HEK293 (cell line): Measurements from ENCODE around the gene RASGRF2.

Experiments
- CTCF ChIA-PET: fragments of 350-600 bp; formaldehyde crosslinking; extraction: SDS; loops from one replicate; lab custom pipeline; 2021; ENCODE audit warnings: antibody characterized with exemption; lab: Yijun Ruan, JAX
- POLR2A ChIA-PET: fragments of 300-600 bp; formaldehyde crosslinking; extraction: SDS; loops from one replicate; lab custom pipeline; 2020; ENCODE audit warnings: antibody characterized with exemption, inconsistent platforms; lab: Yijun Ruan, JAX
- H3K27ac ChIP-seq: fragments of 200-500 bp; sonication (Bioruptor generic); 2 replicates; pipeline ENCODE4 v1.5.1; 2014; ENCODE audit warnings: low read depth, low read length, control low read depth, inconsistent platforms; ENCODE audit errors: extremely low read depth
- H3K36me3 ChIP-seq, 2 experiments: fragments of 200-500 bp in 1 of 2; sonication (Bioruptor generic) in 1 of 2; 1 replicate in 1 of 2; 2 replicates in 1 of 2; pipeline ENCODE4 v1.5.1; 2014 to 2017; ENCODE audit warnings: inconsistent platforms in 2 of 2, low read length in 2 of 2; ENCODE audit not compliant: control insufficient read depth in 2 of 2, insufficient read depth in 1 of 2
- H3K4me1 ChIP-seq: fragments of 200-500 bp; sonication (Bioruptor generic); 2 replicates; pipeline ENCODE4 v1.5.1; 2014; ENCODE audit warnings: mild to moderate bottlenecking, low read length, inconsistent platforms; ENCODE audit not compliant: control insufficient read depth, insufficient read depth
- H3K4me3 ChIP-seq: 2 replicates; pipeline ENCODE4 v1.5.1; 2011; ENCODE audit warnings: low read depth, mild to moderate bottlenecking, control low read depth, low read length, moderate library complexity
- H3K9me3 ChIP-seq: fragments of 200-500 bp; sonication (Bioruptor generic); 2 replicates; pipeline ENCODE4 v1.5.1; 2014; ENCODE audit warnings: low read depth, low read length, inconsistent platforms; ENCODE audit not compliant: control insufficient read depth, insufficient read depth
- EGR2 ChIP-seq: fragments of 450-650 bp; formaldehyde crosslinking; IDR thresholded peaks from 2 replicates; pipeline ENCODE4 v1.5.1; 2016; ENCODE audit warnings: low read depth, missing biosample characterization, missing genetic modification characterization
- HOXA7 ChIP-seq: sonication (generic); formaldehyde crosslinking; IDR thresholded peaks from 2 replicates; pipeline ENCODE4 v1.8.1; 2022; ENCODE audit warnings: missing genetic modification reagents, borderline replicate concordance
- HOXC10 ChIP-seq: sonication (generic); formaldehyde crosslinking; IDR thresholded peaks from 2 replicates; pipeline ENCODE4 v1.8.1; 2023; ENCODE audit warnings: mild to moderate bottlenecking, missing genetic modification reagents
- HOXD13 ChIP-seq: sonication (generic); formaldehyde crosslinking; IDR thresholded peaks from 2 replicates; pipeline ENCODE4 v1.8.0; 2022; ENCODE audit warnings: missing genetic modification reagents, borderline replicate concordance
- IKZF3 ChIP-seq: fragments of 450-650 bp; IDR thresholded peaks from 2 replicates; pipeline ENCODE4 v1.5.0; 2018; ENCODE audit warnings: missing biosample characterization, mild to moderate bottlenecking, missing genetic modification characterization, moderate library complexity
- SALL2 ChIP-seq: fragments of 450-650 bp; formaldehyde crosslinking; IDR thresholded peaks from 2 replicates; pipeline ENCODE4 v1.5.0; 2017; ENCODE audit warnings: missing biosample characterization, mild to moderate bottlenecking, missing genetic modification characterization, borderline replicate concordance
- SETDB1 ChIP-seq: IDR thresholded peaks from one replicate; pipeline ENCODE4 v1.6.1; 2017; ENCODE audit warnings: mild to moderate bottlenecking, low read length, moderate library complexity, mixed read lengths; ENCODE audit not compliant: insufficient read length
- ZFP69B ChIP-seq: fragments of 450-650 bp; formaldehyde crosslinking; IDR thresholded peaks from 2 replicates; pipeline ENCODE4 v1.5.1; 2016; ENCODE audit warnings: missing biosample characterization, missing genetic modification characterization
- ZNF114 ChIP-seq: fragments of 450-650 bp; formaldehyde crosslinking; IDR thresholded peaks from 2 replicates; pipeline ENCODE4 v1.5.0; 2017; ENCODE audit warnings: missing biosample characterization, missing genetic modification characterization
- ZNF133 ChIP-seq: fragments of 450-650 bp; formaldehyde crosslinking; IDR thresholded peaks from 2 replicates; pipeline ENCODE4 v1.5.1; 2016; ENCODE audit warnings: missing biosample characterization, missing genetic modification characterization
- ZNF16 ChIP-seq: fragments of 450-650 bp; formaldehyde crosslinking; IDR thresholded peaks from 2 replicates; pipeline ENCODE4 v1.5.1; 2016; ENCODE audit warnings: low read depth, missing biosample characterization, missing genetic modification characterization
- ZNF174 ChIP-seq: fragments of 450-650 bp; formaldehyde crosslinking; IDR thresholded peaks from 2 replicates; pipeline ENCODE4 v1.5.0; 2017; ENCODE audit warnings: missing biosample characterization, mild to moderate bottlenecking, missing genetic modification characterization
- ZNF175 ChIP-seq: fragments of 450-650 bp; formaldehyde crosslinking; IDR thresholded peaks from 2 replicates; pipeline ENCODE4 v1.5.1; 2016; ENCODE audit warnings: missing biosample characterization, missing genetic modification characterization
- ZNF19 ChIP-seq: fragments of 450-650 bp; formaldehyde crosslinking; IDR thresholded peaks from 2 replicates; pipeline ENCODE4; 2016; ENCODE audit warnings: missing biosample characterization, missing genetic modification characterization, low read depth
- ZNF202 ChIP-seq: fragments of 450-650 bp; formaldehyde crosslinking; IDR thresholded peaks from 2 replicates; pipeline ENCODE4 v1.5.1; 2016; ENCODE audit warnings: missing biosample characterization, missing genetic modification characterization, borderline replicate concordance
- ZNF211 ChIP-seq: fragments of 450-650 bp; formaldehyde crosslinking; IDR thresholded peaks from 2 replicates; pipeline ENCODE4 v1.5.1; 2016; ENCODE audit warnings: low read depth, missing biosample characterization, missing genetic modification characterization
- ZNF350 ChIP-seq: fragments of 450-650 bp; formaldehyde crosslinking; IDR thresholded peaks from 2 replicates; pipeline ENCODE4 v1.5.0; 2017; ENCODE audit warnings: missing biosample characterization, mild to moderate bottlenecking, missing genetic modification characterization
- ZNF404 ChIP-seq: fragments of 450-650 bp; formaldehyde crosslinking; IDR thresholded peaks from 2 replicates; pipeline ENCODE4 v1.5.1; 2017; ENCODE audit warnings: missing biosample characterization, missing genetic modification characterization
- ZNF521 ChIP-seq: fragments of 450-650 bp; formaldehyde crosslinking; IDR thresholded peaks from 2 replicates; pipeline ENCODE4 v1.5.1; 2017; ENCODE audit warnings: missing biosample characterization, mild to moderate bottlenecking, missing genetic modification characterization
- ZNF530 ChIP-seq: fragments of 450-650 bp; formaldehyde crosslinking; IDR thresholded peaks from 2 replicates; pipeline ENCODE4 v1.5.1; 2016; ENCODE audit warnings: low read depth, missing biosample characterization, missing genetic modification characterization
- ZNF548 ChIP-seq: fragments of 450-650 bp; formaldehyde crosslinking; IDR thresholded peaks from 2 replicates; pipeline ENCODE4 v1.5.1; 2016; ENCODE audit warnings: missing biosample characterization, missing genetic modification characterization
- ZNF596 ChIP-seq: fragments of 450-650 bp; IDR thresholded peaks from 2 replicates; pipeline ENCODE4 v1.5.0; 2018; ENCODE audit warnings: missing biosample characterization, mild to moderate bottlenecking, missing genetic modification characterization, moderate library complexity
- ZNF629 ChIP-seq: fragments of 450-650 bp; formaldehyde crosslinking; IDR thresholded peaks from 2 replicates; pipeline ENCODE4 v1.5.1; 2017; ENCODE audit warnings: missing biosample characterization, missing genetic modification characterization
- ZNF654 ChIP-seq: fragments of 450-650 bp; formaldehyde crosslinking; IDR thresholded peaks from 2 replicates; pipeline ENCODE4 v1.5.1; 2016; ENCODE audit warnings: low read depth, missing biosample characterization, missing genetic modification characterization
- ZSCAN23 ChIP-seq: fragments of 450-650 bp; formaldehyde crosslinking; IDR thresholded peaks from 2 replicates; pipeline ENCODE4 v1.5.1; 2016; ENCODE audit warnings: missing biosample characterization, missing genetic modification characterization
- TF ChIP-seq, protein P1 (sequence below): fragments of 450-650 bp; formaldehyde crosslinking; IDR thresholded peaks from 2 replicates; pipeline ENCODE4 v1.5.1; 2016; ENCODE audit warnings: missing biosample characterization, missing genetic modification characterization
- TF ChIP-seq, protein P2 (sequence below): fragments of 450-650 bp; formaldehyde crosslinking; IDR thresholded peaks from 2 replicates; pipeline ENCODE4 v1.5.1; 2016; ENCODE audit warnings: missing biosample characterization, missing genetic modification characterization, low read depth
- TF ChIP-seq, protein P3 (sequence below): fragments of 450-650 bp; formaldehyde crosslinking; IDR thresholded peaks from 2 replicates; pipeline ENCODE4 v1.5.1; 2016; ENCODE audit warnings: missing biosample characterization, missing genetic modification characterization
- TF ChIP-seq, protein P4 (sequence below): fragments of 450-650 bp; formaldehyde crosslinking; IDR thresholded peaks from 2 replicates; pipeline ENCODE4 v1.5.1; 2017; ENCODE audit warnings: missing biosample characterization, mild to moderate bottlenecking, missing genetic modification characterization, moderate library complexity

Gene RASGRF2

DNA sequence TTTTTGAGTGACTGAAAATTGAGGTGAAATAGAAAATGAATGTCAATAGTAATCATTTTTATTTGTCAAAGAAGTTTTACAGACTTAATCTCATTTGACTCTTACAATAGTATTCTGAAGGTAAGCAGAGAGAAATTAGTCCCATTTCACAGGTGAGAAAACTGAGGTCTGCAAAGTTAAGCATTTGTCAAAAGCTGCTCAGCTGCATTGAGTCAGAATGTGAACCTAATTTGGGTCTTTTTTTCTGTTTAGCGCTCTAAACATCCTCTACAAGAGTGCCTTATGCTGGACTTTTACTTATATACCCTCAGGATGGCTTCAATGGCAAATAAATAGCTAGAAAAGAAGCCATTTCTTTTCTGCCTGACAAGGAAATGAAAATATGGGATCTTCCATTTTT, 135.7 kb downstream of the RASGRF2 start:
- ChIA-PET POLR2A (no interaction called here), CTCF (interaction anchor here (0.7 to 4.7 kb wide), 2 partner anchors 12 to 412 kb away, joined by 3 to 25 read pairs; no protein-coding TSS in a partner anchor)

DNA sequence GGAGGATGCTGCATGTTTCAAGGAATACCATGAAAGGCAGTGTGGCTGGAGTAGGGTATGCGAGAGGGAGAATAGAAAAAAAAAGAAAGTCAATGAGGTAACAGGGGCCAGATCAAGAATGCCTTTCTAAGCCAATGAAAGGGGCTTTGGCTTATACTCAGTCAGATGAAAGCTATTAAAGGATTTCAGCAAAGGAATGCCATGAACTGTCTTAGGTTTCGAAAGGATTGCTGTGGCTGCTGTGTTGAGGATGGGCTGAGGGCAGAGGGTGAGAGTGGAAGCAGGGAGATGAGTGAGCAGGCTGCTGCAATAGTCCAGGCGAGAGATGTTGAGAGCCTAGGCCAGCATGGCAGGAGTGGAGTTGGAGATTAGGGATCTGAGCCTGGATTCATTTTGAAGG, 137.6 kb downstream of the RASGRF2 start:
- Histone ChIP-seq H3K9me3 (no peaks in the 10 kb centered on the region), H3K4me1 (no peaks in the 10 kb centered on the region), H3K4me3 (no peak overlapping the region), H3K27ac (no peak overlapping the region), H3K36me3 (no peaks in the 10 kb centered on the region)
- no peak for TF ChIP-seq ZNF629
- TF ChIP-seq, protein P1, sequence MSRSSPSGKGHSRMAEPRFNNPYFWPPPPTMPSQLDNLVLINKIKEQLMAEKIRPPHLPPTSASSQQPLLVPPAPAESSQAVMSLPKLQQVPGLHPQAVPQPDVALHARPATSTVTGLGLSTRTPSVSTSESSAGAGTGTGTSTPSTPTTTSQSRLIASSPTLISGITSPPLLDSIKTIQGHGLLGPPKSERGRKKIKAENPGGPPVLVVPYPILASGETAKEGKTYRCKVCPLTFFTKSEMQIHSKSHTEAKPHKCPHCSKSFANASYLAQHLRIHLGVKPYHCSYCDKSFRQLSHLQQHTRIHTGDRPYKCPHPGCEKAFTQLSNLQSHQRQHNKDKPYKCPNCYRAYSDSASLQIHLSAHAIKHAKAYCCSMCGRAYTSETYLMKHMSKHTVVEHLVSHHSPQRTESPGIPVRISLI (tag by site-specific recombination) = no peak
- no peak for TF ChIP-seq ZNF654 (tag by site-specific recombination)
- TF ChIP-seq, protein P2, sequence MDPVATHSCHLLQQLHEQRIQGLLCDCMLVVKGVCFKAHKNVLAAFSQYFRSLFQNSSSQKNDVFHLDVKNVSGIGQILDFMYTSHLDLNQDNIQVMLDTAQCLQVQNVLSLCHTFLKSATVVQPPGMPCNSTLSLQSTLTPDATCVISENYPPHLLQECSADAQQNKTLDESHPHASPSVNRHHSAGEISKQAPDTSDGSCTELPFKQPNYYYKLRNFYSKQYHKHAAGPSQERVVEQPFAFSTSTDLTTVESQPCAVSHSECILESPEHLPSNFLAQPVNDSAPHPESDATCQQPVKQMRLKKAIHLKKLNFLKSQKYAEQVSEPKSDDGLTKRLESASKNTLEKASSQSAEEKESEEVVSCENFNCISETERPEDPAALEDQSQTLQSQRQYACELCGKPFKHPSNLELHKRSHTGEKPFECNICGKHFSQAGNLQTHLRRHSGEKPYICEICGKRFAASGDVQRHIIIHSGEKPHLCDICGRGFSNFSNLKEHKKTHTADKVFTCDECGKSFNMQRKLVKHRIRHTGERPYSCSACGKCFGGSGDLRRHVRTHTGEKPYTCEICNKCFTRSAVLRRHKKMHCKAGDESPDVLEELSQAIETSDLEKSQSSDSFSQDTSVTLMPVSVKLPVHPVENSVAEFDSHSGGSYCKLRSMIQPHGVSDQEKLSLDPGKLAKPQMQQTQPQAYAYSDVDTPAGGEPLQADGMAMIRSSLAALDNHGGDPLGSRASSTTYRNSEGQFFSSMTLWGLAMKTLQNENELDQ (tag by site-specific recombination) = no peak
- TF ChIP-seq ZNF530 (tag by site-specific recombination) = no peak
- no peak for TF ChIP-seq ZNF133 (tag by site-specific recombination)
- TF ChIP-seq ZNF175 = no peak
- no peak for TF ChIP-seq ZNF202 (tag by site-specific recombination)
- no peak for TF ChIP-seq IKZF3
- TF ChIP-seq ZNF404 = no peak
- no peak for TF ChIP-seq ZFP69B (tag by site-specific recombination)
- TF ChIP-seq HOXA7 = no peak
- TF ChIP-seq ZNF350 (tag by site-specific recombination) = no peak
- TF ChIP-seq, protein P3, sequence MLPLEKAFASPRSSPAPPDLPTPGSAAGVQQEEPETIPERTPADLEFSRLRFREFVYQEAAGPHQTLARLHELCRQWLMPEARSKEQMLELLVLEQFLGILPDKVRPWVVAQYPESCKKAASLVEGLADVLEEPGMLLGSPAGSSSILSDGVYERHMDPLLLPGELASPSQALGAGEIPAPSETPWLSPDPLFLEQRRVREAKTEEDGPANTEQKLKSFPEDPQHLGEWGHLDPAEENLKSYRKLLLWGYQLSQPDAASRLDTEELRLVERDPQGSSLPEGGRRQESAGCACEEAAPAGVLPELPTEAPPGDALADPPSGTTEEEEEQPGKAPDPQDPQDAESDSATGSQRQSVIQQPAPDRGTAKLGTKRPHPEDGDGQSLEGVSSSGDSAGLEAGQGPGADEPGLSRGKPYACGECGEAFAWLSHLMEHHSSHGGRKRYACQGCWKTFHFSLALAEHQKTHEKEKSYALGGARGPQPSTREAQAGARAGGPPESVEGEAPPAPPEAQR (tag by site-specific recombination) = no peak
- no peak for TF ChIP-seq HOXD13 (CRISPR knock-in tag)
- TF ChIP-seq ZNF114 = no peak
- POLR2A ChIA-PET = no interaction called here
- CTCF ChIA-PET = no interaction called here

More for the DNA sequence above, 135.7 kb downstream of the RASGRF2 start:
- no peak for TF ChIP-seq SETDB1
- TF ChIP-seq ZNF202 (tag by site-specific recombination) = no peak
- no peak for TF ChIP-seq ZNF16 (tag by site-specific recombination)
- TF ChIP-seq ZNF174 (tag by site-specific recombination) = no peak
- TF ChIP-seq ZNF548 (tag by site-specific recombination) = no peak
- no peak for TF ChIP-seq SALL2 (tag by site-specific recombination)
- no peak for TF ChIP-seq ZNF596 (tag by site-specific recombination)
- no peak for TF ChIP-seq HOXC10
- no peak for TF ChIP-seq ZNF19 (tag by site-specific recombination)
- TF ChIP-seq ZSCAN23 (tag by site-specific recombination) = no peak
- no peak for TF ChIP-seq ZNF521 (tag by site-specific recombination)
- TF ChIP-seq, protein P4, sequence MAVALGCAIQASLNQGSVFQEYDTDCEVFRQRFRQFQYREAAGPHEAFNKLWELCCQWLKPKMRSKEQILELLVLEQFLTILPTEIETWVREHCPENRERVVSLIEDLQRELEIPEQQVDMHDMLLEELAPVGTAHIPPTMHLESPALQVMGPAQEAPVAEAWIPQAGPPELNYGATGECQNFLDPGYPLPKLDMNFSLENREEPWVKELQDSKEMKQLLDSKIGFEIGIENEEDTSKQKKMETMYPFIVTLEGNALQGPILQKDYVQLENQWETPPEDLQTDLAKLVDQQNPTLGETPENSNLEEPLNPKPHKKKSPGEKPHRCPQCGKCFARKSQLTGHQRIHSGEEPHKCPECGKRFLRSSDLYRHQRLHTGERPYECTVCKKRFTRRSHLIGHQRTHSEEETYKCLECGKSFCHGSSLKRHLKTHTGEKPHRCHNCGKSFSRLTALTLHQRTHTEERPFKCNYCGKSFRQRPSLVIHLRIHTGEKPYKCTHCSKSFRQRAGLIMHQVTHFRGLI (tag by site-specific recombination) = no peak
- TF ChIP-seq EGR2 (tag by site-specific recombination) = no peak
- TF ChIP-seq ZNF211 (tag by site-specific recombination) = no peak
- H3K36me3 ChIP-seq = no peaks in the 10 kb centered on the region
- H3K27ac ChIP-seq = no peak overlapping the region
- no peaks in the 10 kb centered on the region for H3K4me1 ChIP-seq
- no peaks in the 10 kb centered on the region for H3K9me3 ChIP-seq
- no peak overlapping the region for H3K4me3 ChIP-seq
